Esophagus muscularis mucosa (tissue), 4 donors: ENCODE measurements around the gene ABCC8.

Source experiments
- EP300 ChIP-seq: sonication (generic); formaldehyde crosslinking; IDR thresholded peaks from one replicate; pipeline ENCODE4 v1.6.1; 2017; ENCODE audit warnings: antibody characterized with exemption
- POLR2A ChIP-seq: fragments of 450-650 bp; IDR thresholded peaks from one replicate; pipeline ENCODE4 v1.6.1; 2017; ENCODE audit warnings: antibody characterized with exemption, moderate library complexity, mild to moderate bottlenecking, low read depth
- TF ChIP-seq, protein P1 (sequence below), 3 experiments: fragments of 200-600 bp in 2 of 3; fragments of 450-650 bp in 1 of 3; sonication (generic) in 2 of 3; IDR thresholded peaks; one replicate each; pipeline ENCODE4 v1.5.1; 2017 to 2019; ENCODE audit warnings: antibody characterized with exemption in 3 of 3, mild to moderate bottlenecking in 2 of 3, moderate library complexity in 1 of 3

DNA sequence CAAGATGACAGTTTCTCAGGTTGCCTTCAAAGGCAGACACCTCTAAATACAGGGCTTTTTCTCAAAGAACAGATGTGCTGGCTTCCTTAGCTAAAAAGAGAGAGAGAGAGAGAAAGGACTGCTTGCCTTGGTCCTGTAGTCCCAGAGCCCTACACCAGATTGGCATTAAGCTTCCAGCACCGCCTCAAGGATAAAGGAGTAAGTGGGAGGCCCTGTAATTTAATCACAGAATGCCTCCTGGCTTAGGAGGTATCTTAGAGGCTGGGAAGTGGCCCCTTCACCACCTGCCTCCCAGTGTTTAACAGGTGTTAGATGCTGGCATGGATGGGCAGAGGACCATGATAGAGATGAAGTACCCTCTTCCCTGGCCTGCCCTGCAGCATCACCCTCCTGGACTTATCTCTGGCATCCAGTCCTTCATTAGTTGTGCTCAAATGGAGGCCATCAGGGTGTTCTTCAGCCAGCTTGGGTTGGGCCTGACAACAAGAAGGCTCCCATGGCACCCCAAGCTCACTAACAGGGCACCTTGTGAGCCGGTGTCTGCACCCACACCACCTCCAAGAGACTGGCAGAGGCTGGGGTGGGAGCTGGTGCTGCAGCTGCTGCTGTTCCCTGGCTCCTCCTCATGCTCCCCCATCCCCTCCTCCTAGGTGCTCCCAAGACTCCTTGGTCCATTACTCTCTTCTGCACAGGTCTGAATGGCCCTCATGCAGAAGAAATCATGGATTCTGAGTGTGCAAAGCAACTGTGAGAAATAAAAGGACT is 32.5 kb downstream of the ABCC8 start:
- TF ChIP-seq, protein P1, sequence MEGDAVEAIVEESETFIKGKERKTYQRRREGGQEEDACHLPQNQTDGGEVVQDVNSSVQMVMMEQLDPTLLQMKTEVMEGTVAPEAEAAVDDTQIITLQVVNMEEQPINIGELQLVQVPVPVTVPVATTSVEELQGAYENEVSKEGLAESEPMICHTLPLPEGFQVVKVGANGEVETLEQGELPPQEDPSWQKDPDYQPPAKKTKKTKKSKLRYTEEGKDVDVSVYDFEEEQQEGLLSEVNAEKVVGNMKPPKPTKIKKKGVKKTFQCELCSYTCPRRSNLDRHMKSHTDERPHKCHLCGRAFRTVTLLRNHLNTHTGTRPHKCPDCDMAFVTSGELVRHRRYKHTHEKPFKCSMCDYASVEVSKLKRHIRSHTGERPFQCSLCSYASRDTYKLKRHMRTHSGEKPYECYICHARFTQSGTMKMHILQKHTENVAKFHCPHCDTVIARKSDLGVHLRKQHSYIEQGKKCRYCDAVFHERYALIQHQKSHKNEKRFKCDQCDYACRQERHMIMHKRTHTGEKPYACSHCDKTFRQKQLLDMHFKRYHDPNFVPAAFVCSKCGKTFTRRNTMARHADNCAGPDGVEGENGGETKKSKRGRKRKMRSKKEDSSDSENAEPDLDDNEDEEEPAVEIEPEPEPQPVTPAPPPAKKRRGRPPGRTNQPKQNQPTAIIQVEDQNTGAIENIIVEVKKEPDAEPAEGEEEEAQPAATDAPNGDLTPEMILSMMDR (IDR thresholded peaks at IDR 0.05) = no peak
- TF ChIP-seq POLR2A (no peak), EP300 (no peak)
